GM19238 (cell line): ENCODE results near the gene SGO2.
"Not testable (repeated sequence)": the region's sequence is repeated elsewhere in the genome, so short reads cannot be mapped to it uniquely, and the experiment has no call there.

Experiments
- DNase-seq: peaks from one replicate; pipeline ENCODE4 v3.0.0; 2011; ENCODE audit warnings: low spot score; ENCODE audit not compliant: insufficient read length

SGO2 gene

DNA sequence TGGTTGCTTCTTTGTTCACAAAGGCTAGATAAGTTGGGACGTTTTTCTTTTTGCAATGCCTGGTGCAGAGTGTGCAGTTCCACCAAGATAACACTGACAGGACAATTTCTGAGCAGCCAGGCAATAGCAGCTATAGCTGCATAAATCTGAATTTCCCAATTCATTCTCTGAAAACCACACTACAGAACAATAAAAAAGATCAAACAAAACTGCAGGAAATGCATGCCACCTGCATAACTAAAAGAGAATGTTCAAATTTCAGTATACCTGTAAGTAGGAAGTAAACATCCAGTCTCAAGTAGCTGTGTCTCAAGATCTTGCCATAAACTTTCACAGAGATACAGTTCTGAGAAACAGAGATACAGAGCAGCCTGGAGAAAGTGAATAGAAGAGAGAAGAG, 10.9 kb upstream of the SGO2 start:
- no peak for DNase-seq

DNA sequence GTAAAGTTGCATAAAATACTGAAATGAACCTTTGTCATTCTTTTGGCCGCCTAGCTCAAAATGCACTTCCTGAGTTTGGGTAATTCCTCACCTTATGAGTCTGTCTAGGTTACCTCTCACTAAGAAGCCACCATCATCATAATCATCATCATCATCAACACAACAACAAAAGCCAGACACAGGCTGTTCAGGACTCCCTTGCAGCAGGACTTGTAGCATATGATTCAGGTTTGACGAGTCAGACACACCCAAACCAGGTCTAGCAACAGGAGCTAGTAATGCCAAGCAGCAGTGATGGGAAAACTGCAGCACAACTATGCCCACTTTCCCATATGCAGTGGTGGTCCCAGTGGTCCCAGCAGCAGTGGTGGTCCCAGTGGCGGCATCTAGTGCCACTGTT, 2.8 kb upstream of the SGO2 start:
- DNase-seq, result no peak

DNA sequence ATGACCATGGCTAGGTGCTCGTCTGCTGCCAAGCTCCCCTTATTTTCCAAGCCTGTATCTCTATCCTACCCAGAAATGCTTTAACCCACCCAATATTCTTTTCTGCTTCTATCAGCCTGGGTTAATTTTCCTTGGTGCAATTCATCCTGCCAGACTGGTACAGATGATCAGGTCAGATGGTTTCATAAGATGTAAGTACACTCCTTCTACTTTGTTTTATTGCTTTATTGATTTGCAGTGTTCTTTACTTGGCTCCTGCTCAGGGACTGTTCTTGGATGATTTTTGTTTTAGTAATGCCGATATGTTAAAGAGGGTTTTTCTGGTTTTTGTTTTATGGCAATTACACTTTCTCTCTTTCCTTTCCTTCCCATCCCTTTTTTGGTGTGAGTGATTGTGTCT, 2.4 kb upstream of the SGO2 start:
- no peak for DNase-seq

- DNase-seq, result no peak
Observed at GRCh38 chr2:200525066-200525465, 941 bp upstream of the SGO2 start.

DNA sequence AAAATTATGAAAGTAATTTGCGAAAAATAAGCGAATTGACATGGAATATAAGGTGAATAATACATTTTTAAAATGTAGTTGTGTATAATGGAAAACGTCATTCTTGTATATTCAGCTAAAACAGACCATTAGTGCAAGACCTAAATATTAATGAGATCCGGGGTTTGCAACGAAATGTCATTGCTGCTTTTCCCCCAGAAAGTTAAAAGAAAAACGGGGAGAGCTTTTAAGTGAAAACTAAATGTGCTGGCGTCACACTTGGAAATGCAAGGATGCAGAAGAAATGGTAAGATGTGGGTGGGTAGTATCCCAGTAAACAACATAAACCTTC, 491 bp upstream of the SGO2 start:
- DNase-seq, result no peak

DNA sequence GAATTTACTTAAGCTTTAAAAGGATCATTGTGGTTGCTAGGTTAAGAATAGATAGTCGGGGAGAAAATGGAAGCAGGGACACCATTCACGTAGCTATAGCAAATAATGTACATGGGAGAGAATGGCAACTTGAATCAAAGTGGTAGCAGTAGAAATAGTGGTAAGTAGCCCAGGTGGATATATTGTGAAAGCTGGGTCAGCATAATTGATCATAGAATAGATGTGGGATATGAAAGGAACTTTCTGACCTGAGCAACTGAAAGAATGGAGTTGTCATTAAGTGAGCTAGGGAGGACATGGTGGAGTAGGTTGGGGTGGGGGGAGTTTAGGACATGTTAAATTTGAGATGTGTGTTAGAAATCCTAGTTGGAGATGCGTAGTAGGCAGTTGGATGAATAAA, 2.2 kb downstream of the SGO2 start:
- DNase-seq, result no peak

DNA sequence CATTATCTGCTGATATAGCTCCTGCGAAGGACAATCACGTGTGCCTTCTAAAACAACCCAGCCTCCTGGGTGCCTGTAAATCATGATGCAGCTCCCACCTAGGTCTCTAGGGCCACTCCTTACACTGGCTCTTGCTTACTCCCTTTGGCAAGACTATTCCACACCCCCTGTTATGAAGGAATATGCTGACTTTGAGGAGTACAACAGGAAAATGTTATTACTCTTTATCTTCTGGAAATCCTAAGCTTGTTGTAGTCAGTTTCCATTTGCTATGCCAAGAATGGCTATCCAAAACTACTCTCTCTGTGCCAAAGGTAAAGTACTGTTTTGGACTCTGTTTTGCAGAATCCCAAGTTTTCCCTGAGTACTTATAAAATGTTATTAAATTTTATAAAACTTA, 7.7 kb downstream of the SGO2 start:
- DNase-seq, result no peak

DNA sequence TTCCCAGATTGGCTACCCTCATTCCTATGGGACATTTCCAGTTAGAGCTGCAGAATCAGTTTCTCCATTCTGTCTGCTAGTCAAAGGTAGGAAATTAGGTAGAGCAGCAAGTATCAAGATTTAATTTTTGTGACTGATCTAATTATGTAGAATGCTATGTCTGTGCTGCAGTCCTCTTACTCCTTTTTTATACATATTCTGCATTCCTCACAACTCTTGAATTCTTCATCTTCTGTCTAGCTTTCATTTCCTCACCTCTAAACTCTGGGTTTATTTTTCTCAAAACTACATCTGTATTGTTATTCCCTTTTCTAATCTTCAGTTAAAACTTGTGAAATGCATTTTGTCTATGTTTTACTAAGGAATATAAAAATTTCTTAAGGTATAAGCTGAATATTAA, 8.6 kb downstream of the SGO2 start:
- no peak for DNase-seq

- no peak for DNase-seq
Observed at GRCh38 chr2:200538139-200538538, 12.1 kb downstream of the SGO2 start.

GRCh38 chr2:200540793-200541192, 14.8 kb downstream of the SGO2 start:
- no peak for DNase-seq

DNA sequence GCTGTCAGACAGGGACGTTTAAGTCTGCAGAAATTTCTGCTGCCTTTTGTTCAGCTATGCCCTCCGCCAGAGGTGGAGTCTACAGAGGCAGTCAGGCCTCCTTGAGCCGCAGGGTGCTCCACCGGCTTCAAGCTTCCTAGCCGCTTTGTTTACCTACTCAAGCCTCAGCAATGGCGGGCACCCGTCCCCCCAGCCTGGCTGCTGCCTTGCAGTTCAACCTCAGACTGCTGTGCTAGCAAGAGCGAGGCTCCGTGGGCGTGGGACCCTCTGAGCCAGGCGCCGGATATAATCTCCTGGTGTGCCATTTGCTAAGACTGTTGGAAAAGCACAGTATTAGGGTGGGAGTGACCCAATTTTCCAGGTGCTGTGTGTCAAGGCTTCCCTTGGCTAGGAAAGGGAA, 40.6 kb downstream of the SGO2 start:
- not testable (repeated sequence) for DNase-seq

GRCh38 chr2:200567932-200568331, 41.9 kb downstream of the SGO2 start:
- DNase-seq, result no peak

- no peak for DNase-seq
Observed at GRCh38 chr2:200575957-200576356, 50.0 kb downstream of the SGO2 start.

DNA sequence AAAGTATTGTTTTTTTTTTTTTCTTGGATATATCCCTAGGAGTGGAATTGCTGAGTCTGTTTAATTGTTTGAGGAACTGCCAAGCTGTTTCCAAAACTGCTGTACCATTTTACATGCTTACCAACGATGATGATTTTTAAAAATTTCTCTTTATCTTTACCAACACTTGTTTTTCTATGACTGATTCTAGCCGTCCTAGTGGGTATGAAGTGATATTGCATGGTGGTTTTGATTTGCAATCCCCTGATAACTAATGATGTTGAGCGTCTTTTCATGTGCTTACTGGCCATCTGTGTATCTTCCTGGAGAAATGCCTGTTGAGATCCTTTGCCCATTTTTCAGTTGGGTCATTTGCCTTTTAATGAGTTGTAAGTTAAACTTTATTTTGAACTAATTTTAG, 51.0 kb downstream of the SGO2 start:
- no peak for DNase-seq

DNA sequence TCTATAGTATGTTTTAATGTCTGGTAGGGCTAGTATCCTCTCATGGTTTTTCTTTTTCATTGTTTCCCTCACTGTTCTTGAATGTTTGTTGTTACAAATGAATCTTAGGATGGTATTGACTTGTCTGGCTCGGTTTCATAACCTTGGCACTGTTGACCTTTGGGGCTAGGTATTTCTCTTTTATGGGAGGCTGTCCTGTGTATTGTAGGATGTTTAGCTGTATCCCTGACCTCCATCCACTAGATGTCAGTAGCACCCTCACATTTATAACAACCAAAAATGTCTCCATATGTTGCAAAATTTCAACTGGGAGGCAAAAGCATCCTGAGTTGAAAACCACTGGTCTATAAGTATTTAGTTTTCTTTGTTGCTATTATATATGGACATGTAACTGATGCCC, 52.8 kb downstream of the SGO2 start:
- no peak for DNase-seq

- DNase-seq, result no peak
Observed at GRCh38 chr2:200584639-200585038, 58.6 kb downstream of the SGO2 start.

DNA sequence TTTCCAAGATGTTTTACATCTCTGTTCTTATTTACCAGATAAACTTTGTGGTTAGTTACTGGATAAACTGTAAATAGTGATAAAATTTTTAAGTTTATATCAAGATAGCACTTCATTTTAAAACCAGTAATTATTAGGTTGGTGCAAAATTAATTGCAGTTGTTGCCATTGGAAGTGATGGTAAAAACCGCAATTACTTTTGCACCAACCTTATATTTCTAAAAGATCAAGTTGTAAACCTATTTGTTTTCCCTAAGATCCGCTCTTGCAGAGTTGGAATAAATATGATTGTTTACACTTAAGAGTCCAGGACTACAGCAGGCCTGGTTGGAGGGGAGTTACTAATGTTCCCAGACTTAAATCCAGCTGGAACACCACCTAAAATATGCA, 59.3 kb downstream of the SGO2 start:
- DNase-seq, result no peak

GRCh38 chr2:200585730-200586643, 60.0 kb downstream of the SGO2 start, which contains the start of gene AOX1:
Gene AOX1, plus strand, starts transcription at chr2:200586014. Its CDS starts 95 bp downstream, at chr2:200586109.
- DNase-seq, result peak; percentile 5

DNA sequence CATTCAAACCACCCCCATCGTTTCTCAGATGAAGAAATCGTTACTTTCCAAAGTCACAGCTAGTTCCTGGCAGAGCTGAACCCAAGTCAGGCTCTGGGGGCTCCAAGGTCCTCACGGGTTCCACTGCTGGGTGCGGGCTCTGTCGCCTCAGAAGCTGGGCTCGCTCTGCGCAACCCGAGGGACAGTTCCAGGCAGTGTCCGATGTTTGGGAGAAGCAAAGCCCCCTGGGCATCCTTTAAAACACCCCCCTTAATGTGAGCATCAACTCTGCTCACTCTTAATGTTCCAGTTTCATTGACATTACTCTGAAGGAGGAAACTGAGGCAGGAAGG, 60.6 kb downstream of the SGO2 start:
- no peak for DNase-seq

- no peak for DNase-seq
Observed at GRCh38 chr2:200587007-200587616, 61.1 kb downstream of the SGO2 start.

DNA sequence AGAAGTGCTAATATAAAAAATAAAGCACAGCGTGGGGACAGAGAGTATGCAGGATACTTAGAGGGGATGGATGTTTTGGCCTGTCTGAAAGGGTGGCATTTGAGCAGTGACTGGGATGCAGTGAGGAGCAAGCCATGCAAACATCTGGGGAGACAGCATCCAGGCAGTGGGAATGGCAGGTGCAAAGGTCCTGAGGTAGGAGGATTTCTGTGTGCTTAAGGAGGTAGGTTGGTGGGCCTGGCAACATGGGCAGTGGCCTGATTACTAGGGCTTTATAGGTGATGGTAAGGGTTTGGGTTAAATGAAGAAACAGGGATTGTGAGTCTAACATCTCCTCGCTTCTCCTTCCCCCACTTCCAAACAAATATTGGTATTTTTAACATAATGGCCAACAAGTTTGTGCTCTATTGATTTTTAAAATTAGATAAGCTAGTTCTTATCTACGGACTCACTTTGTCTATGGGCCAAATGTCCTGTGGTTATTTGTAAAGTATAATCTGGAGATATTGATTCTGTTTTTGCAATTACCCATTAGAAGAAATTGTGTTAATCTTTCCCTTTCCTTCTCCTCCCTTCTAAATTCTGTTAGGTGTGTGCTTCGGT, 62.2 kb downstream of the SGO2 start:
- no peak for DNase-seq

DNA sequence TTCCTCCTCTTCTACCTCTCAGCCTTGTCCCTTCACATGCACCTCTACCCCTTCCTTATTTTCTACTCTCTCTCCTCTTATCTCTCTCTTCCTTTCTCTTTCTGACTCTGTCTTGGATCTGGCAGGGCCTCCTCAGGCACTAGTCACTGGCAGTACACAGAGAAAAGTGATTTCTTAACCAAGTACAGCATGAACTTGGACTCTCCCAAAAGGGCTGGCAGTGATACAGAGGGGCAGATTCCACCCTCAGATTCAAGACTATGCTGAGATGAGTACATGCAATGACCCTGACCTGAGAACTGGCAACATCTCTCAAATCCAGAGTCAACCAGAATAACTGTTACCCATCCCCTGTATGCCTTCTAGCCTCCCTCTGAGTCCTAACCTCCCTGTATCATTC, 64.1 kb downstream of the SGO2 start:
- DNase-seq, result no peak

GRCh38 chr2:200591308-200591707, 65.3 kb downstream of the SGO2 start:
- no peak for DNase-seq
